Measurements from ENCODE around the gene ACAA2. TPM values are rescaled to one million over a fixed set of nuclear protein-coding genes. Genes with fewer than 3 reads are reported as not detected.

The ACAA2 gene
- total RNA-seq, 1 experiment from 2014 or later, result 136 TPM

- TF ChIP-seq ZNF423 (CRISPR knock-in tag; IDR thresholded peaks at IDR 0.05), result no peak
- H3K27ac Mint-ChIP-seq, result no peak overlapping the region; the same call in 1 of the 2 replicates
- ChIA-PET CTCF (interaction anchor here (0.7 to 5.2 kb wide), 64 partner anchors 9 to 399 kb away, joined by 3 to 51 read pairs (median 4); partner anchors contain the start of genes ACAA2 and C18orf32), POLR2A (interaction anchor here (0.6 kb wide), 1 partner anchor 14 kb away, joined by 5 read pairs; no protein-coding TSS in a partner anchor)
- H3K36me3 Mint-ChIP-seq, result no peaks in the 10 kb centered on the region
- no peak for DNase-seq (ENCODE audit: low spot score)
- H3K27me3 Mint-ChIP-seq (ENCODE audit: low read depth), result no peaks in the 10 kb centered on the region
- H3K4me3 Mint-ChIP-seq, result no peak overlapping the region
- peaks cover 12% of the 10 kb centered on the region for H3K4me1 Mint-ChIP-seq
- no peaks in the 10 kb centered on the region for H3K9me3 Mint-ChIP-seq
- ATAC-seq, result peak; percentile 22
Observed at GRCh38 chr18:49859021-49859359, 45.7 kb upstream of the ACAA2 start.

- H3K4me3 Mint-ChIP-seq, result no peak overlapping the region
- peak overlapping the region; percentile 57 for H3K27ac Mint-ChIP-seq
- no peaks in the 10 kb centered on the region for H3K27me3 Mint-ChIP-seq (ENCODE audit: low read depth)
Observed at GRCh38 chr18:49858309-49859020, 45.1 kb upstream of the ACAA2 start.

DNA sequence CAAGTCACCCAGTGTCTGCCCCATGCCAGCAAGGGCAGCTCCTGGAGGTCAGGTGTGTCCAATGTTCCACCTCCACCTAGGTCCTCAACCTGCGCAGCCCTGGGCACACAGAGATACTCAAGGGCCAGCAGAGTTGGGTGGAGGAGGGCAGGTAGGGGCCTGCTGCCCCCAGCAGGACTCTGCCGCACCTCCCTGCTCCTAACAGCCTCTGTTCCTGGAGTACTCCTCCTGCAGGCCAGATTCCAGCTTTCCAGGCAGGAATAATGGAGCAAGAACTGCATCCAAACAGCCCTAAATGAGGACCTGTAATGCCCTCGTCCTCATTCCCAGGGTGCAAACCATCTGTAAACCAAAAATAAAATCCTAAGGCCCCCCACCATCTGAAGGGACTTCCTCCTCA is 44.4 kb upstream of the ACAA2 start:
- H3K4me1 Mint-ChIP-seq, result peaks cover 12% of the 10 kb centered on the region
- ATAC-seq (peak; percentile 50), DNase-seq (ENCODE audit: low spot score) (no peak)
- no peaks in the 10 kb centered on the region for H3K36me3 Mint-ChIP-seq
- H3K27ac Mint-ChIP-seq, result no peak overlapping the region
- H3K27me3 Mint-ChIP-seq (ENCODE audit: low read depth), result no peaks in the 10 kb centered on the region
- no peak overlapping the region for H3K4me3 Mint-ChIP-seq
- no peak for TF ChIP-seq GABPB1 (CRISPR knock-in tag; IDR thresholded peaks at IDR 0.05)
- TF ChIP-seq, protein P1, sequence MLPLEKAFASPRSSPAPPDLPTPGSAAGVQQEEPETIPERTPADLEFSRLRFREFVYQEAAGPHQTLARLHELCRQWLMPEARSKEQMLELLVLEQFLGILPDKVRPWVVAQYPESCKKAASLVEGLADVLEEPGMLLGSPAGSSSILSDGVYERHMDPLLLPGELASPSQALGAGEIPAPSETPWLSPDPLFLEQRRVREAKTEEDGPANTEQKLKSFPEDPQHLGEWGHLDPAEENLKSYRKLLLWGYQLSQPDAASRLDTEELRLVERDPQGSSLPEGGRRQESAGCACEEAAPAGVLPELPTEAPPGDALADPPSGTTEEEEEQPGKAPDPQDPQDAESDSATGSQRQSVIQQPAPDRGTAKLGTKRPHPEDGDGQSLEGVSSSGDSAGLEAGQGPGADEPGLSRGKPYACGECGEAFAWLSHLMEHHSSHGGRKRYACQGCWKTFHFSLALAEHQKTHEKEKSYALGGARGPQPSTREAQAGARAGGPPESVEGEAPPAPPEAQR (CRISPR knock-in tag; IDR thresholded peaks at IDR 0.05), result no peak
- TF ChIP-seq FOXJ3 (CRISPR knock-in tag; IDR thresholded peaks at IDR 0.05; ENCODE audit: borderline replicate concordance), result no peak
- TF ChIP-seq ATF1 (CRISPR knock-in tag; IDR thresholded peaks at IDR 0.05), result no peak
- no peak for TF ChIP-seq HMGXB4 (CRISPR knock-in tag; IDR thresholded peaks at IDR 0.05)
- no peak for TF ChIP-seq FOXP1 (CRISPR knock-in tag; IDR thresholded peaks at IDR 0.05; ENCODE audit: borderline replicate concordance)
- TF ChIP-seq, protein P2, sequence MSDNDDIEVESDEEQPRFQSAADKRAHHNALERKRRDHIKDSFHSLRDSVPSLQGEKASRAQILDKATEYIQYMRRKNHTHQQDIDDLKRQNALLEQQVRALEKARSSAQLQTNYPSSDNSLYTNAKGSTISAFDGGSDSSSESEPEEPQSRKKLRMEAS (CRISPR knock-in tag; IDR thresholded peaks at IDR 0.05), result no peak
- TF ChIP-seq GRHL2 (CRISPR knock-in tag; IDR thresholded peaks at IDR 0.05; ENCODE audit: insufficient replicate concordance, severe bottlenecking), result no peak
- TF ChIP-seq, protein P3, sequence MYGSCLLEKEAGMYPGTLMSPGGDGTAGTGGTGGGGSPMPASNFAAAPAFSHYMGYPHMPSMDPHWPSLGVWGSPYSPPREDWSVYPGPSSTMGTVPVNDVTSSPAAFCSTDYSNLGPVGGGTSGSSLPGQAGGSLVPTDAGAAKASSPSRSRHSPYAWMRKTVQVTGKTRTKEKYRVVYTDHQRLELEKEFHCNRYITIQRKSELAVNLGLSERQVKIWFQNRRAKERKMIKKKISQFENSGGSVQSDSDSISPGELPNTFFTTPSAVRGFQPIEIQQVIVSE (CRISPR knock-in tag; IDR thresholded peaks at IDR 0.05; ENCODE audit: borderline replicate concordance), result no peak
- no peak for TF ChIP-seq EMX1 (CRISPR knock-in tag; IDR thresholded peaks at IDR 0.05)
- TF ChIP-seq, protein P4, sequence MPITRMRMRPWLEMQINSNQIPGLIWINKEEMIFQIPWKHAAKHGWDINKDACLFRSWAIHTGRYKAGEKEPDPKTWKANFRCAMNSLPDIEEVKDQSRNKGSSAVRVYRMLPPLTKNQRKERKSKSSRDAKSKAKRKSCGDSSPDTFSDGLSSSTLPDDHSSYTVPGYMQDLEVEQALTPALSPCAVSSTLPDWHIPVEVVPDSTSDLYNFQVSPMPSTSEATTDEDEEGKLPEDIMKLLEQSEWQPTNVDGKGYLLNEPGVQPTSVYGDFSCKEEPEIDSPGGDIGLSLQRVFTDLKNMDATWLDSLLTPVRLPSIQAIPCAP (CRISPR knock-in tag; IDR thresholded peaks at IDR 0.05), result no peak
- ChIA-PET POLR2A (no interaction called here), CTCF (interaction anchor here (0.8 to 5.2 kb wide), 26 partner anchors 8 to 393 kb away, joined by 3 to 51 read pairs (median 8); partner anchors contain the start of genes ACAA2 and C18orf32)
- H3K9me3 Mint-ChIP-seq, result no peaks in the 10 kb centered on the region

More at GRCh38 chr18:49858309-49859020, 45.1 kb upstream of the ACAA2 start:
- TF ChIP-seq NR2C2 (CRISPR knock-in tag; IDR thresholded peaks at IDR 0.05), result no peak
- TF ChIP-seq, protein P5, sequence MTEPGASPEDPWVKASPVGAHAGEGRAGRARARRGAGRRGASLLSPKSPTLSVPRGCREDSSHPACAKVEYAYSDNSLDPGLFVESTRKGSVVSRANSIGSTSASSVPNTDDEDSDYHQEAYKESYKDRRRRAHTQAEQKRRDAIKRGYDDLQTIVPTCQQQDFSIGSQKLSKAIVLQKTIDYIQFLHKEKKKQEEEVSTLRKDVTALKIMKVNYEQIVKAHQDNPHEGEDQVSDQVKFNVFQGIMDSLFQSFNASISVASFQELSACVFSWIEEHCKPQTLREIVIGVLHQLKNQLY (CRISPR knock-in tag; IDR thresholded peaks at IDR 0.05), result no peak
- peak; percentile 86 for TF ChIP-seq CTCF (IDR thresholded peaks at IDR 0.05)
- no peak for TF ChIP-seq RORB (CRISPR knock-in tag; IDR thresholded peaks at IDR 0.05)
- CTCF ChIA-PET, result interaction anchor here (0.6 to 5.2 kb wide), 68 partner anchors 9 to 398 kb away, joined by 3 to 51 read pairs (median 4); partner anchors contain the start of genes ACAA2 and C18orf32
- H3K36me3 Mint-ChIP-seq, result no peaks in the 10 kb centered on the region
- peaks cover 12% of the 10 kb centered on the region for H3K4me1 Mint-ChIP-seq
- POLR2A ChIA-PET, result interaction anchor here (0.6 to 0.8 kb wide), 2 partner anchors 13 to 297 kb away, joined by 4 to 5 read pairs; no protein-coding TSS in a partner anchor
- H3K9me3 Mint-ChIP-seq, result no peaks in the 10 kb centered on the region
- ATAC-seq (peak; percentile 75), DNase-seq (ENCODE audit: low spot score) (peak; percentile 79)

Measured in WTC11 (cell line).